Hepatic stellate cell (primary cell): ENCODE data around the gene CDH23.

Experiments used
- DNase-seq: peaks from one replicate; pipeline ENCODE4 v3.0.0; 2011; ENCODE audit warnings: low spot score

The CDH23 gene

GRCh38 chr10:71606257-71607081 lies 209.7 kb downstream of the CDH23 start:
- no peak for DNase-seq

- DNase-seq: no peak
Measured at GRCh38 chr10:71607082-71607443, 210.3 kb downstream of the CDH23 start.

GRCh38 chr10:71608819-71609768 lies 212.4 kb downstream of the CDH23 start:
- peak; percentile 54 for DNase-seq

- DNase-seq: no peak
Measured at GRCh38 chr10:71610651-71611050, 213.9 kb downstream of the CDH23 start.

- DNase-seq: no peak
Measured at GRCh38 chr10:71611131-71611530, 214.4 kb downstream of the CDH23 start.

- DNase-seq: no peak
Measured at GRCh38 chr10:71611709-71612422, 215.1 kb downstream of the CDH23 start.

GRCh38 chr10:71613261-71613777 lies 216.6 kb downstream of the CDH23 start:
- no peak for DNase-seq

GRCh38 chr10:71613877-71614276 lies 217.2 kb downstream of the CDH23 start:
- DNase-seq: no peak

- no peak for DNase-seq
Measured at GRCh38 chr10:71614946-71615345, 218.2 kb downstream of the CDH23 start.

GRCh38 chr10:71615538-71616329 lies 219.0 kb downstream of the CDH23 start:
- DNase-seq: no peak

GRCh38 chr10:71616817-71617654 lies 220.3 kb downstream of the CDH23 start:
- no peak for DNase-seq

GRCh38 chr10:71618176-71618575 lies 221.5 kb downstream of the CDH23 start:
- DNase-seq: no peak

- DNase-seq: no peak
Measured at GRCh38 chr10:71618598-71618997, 221.9 kb downstream of the CDH23 start.

GRCh38 chr10:71620642-71621041 lies 223.9 kb downstream of the CDH23 start:
- no peak for DNase-seq

GRCh38 chr10:71621231-71622153 lies 224.8 kb downstream of the CDH23 start:
- no peak for DNase-seq

GRCh38 chr10:71622154-71622526 lies 225.4 kb downstream of the CDH23 start:
- DNase-seq: no peak

- DNase-seq: no peak
Measured at GRCh38 chr10:71622616-71623015, 225.9 kb downstream of the CDH23 start.

GRCh38 chr10:71623098-71623985 lies 226.6 kb downstream of the CDH23 start:
- peak; percentile 57 for DNase-seq
